NCI-H2196 treated with DMSO at 0.1 percent for 48 hours (cell line): Measurements from ENCODE around the gene PRKCG.

Source experiments
- DNase-seq: peaks from one replicate; lab custom pipeline; 2025; ENCODE audit not compliant: unreplicated experiment; lab: John Stamatoyannopoulos, UW

PRKCG gene

GRCh38 chr19:53897459-53897858 is 15.5 kb downstream of the PRKCG start:
- no peak for DNase-seq

GRCh38 chr19:53898166-53898565 is 16.2 kb downstream of the PRKCG start:
- no peak for DNase-seq

- no peak for DNase-seq
Observed at GRCh38 chr19:53898636-53899341, 16.8 kb downstream of the PRKCG start.

GRCh38 chr19:53900191-53900860 is 18.3 kb downstream of the PRKCG start:
- no peak for DNase-seq

- DNase-seq, result no peak
Observed at GRCh38 chr19:53903055-53903680, 21.2 kb downstream of the PRKCG start.

GRCh38 chr19:53904909-53905308 is 22.9 kb downstream of the PRKCG start:
- DNase-seq, result no peak

- no peak for DNase-seq
Observed at GRCh38 chr19:53905787-53906186, 23.8 kb downstream of the PRKCG start.

- DNase-seq, result no peak
Observed at GRCh38 chr19:53906211-53907192, 24.5 kb downstream of the PRKCG start.

GRCh38 chr19:53907193-53907581 is 25.2 kb downstream of the PRKCG start:
- DNase-seq, result no peak

GRCh38 chr19:53907690-53908089 is 25.7 kb downstream of the PRKCG start:
- no peak for DNase-seq

GRCh38 chr19:53908106-53908934 is 26.3 kb downstream of the PRKCG start:
- DNase-seq, result no peak

- DNase-seq, result no peak
Observed at GRCh38 chr19:53908935-53909415, 27.0 kb downstream of the PRKCG start, which contains the start of gene CACNG7. TSS of gene CACNG7 (plus strand) at chr19:53909278. CDS start at chr19:53912832, 3,554 bp downstream.

- no peak for DNase-seq
Observed at GRCh38 chr19:53909471-53910169, 27.6 kb downstream of the PRKCG start.

- no peak for DNase-seq
Observed at GRCh38 chr19:53910170-53910518, 28.1 kb downstream of the PRKCG start.

- DNase-seq, result no peak
Observed at GRCh38 chr19:53912653-53913052, 30.7 kb downstream of the PRKCG start.

- no peak for DNase-seq
Observed at GRCh38 chr19:53915000-53915399, 33.0 kb downstream of the PRKCG start.

- DNase-seq, result no peak
Observed at GRCh38 chr19:53916004-53916403, 34.0 kb downstream of the PRKCG start.

GRCh38 chr19:53917356-53917755 is 35.4 kb downstream of the PRKCG start:
- DNase-seq, result no peak

- no peak for DNase-seq
Observed at GRCh38 chr19:53927739-53928138, 45.7 kb downstream of the PRKCG start.
